Mammary epithelial cell (primary cell): Measurements from ENCODE around the gene BLOC1S5.

Source experiments
- EZH2 ChIP-seq: IDR thresholded peaks from 2 replicates; pipeline ENCODE4 v1.6.1; 2012; ENCODE audit warnings: low read length, inconsistent platforms, borderline replicate concordance
- TF ChIP-seq, protein P1 (sequence below), 2 donors: IDR thresholded peaks in 1 of 2; conservative IDR thresholded peaks in 1 of 2; 2 replicates each; pipeline ENCODE4 v1.5.1; 2011 to 2012; ENCODE audit warnings: inconsistent platforms in 2 of 2, low read length in 2 of 2, mild to moderate bottlenecking in 2 of 2, control low read depth in 1 of 2, low read depth in 1 of 2; ENCODE audit not compliant: insufficient read depth in 1 of 2; ENCODE audit errors: extremely low read depth in 1 of 2

DNA sequence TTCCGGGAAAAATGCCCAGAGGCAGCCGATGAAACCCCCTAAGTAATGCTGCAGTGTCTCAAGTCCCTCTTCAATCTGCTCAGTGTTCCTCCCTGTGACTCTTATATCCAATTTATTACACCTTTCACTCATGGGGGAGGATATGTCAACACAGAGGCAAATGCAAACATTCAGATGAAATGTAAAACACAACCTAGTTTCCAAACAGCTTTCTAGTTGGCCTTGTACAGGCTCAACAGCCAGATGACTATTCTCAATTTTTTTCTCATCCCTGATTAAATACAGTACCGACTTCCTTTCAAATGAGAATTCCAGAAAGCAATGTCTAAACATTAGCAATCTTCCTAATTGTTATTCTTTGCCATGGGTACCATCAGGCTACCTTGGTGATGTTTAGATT is 65.0 kb downstream of the BLOC1S5 start:
- no peak for TF ChIP-seq EZH2
- TF ChIP-seq, protein P1, sequence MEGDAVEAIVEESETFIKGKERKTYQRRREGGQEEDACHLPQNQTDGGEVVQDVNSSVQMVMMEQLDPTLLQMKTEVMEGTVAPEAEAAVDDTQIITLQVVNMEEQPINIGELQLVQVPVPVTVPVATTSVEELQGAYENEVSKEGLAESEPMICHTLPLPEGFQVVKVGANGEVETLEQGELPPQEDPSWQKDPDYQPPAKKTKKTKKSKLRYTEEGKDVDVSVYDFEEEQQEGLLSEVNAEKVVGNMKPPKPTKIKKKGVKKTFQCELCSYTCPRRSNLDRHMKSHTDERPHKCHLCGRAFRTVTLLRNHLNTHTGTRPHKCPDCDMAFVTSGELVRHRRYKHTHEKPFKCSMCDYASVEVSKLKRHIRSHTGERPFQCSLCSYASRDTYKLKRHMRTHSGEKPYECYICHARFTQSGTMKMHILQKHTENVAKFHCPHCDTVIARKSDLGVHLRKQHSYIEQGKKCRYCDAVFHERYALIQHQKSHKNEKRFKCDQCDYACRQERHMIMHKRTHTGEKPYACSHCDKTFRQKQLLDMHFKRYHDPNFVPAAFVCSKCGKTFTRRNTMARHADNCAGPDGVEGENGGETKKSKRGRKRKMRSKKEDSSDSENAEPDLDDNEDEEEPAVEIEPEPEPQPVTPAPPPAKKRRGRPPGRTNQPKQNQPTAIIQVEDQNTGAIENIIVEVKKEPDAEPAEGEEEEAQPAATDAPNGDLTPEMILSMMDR (conservative IDR thresholded peaks at IDR 0.05 in 1 of 2, IDR thresholded peaks at IDR 0.05 in 1 of 2; ENCODE audit: extremely low read depth in 1 of 2, insufficient read depth in 1 of 2, low read depth in 1 of 2, low read length in 2 of 2): no peak
